GM23248 (cell line): ENCODE results near the gene ZNF444. TPM values are rescaled to one million over a fixed set of nuclear protein-coding genes. Genes with fewer than 3 reads are reported as not detected.

Experiments
- DNase-seq: peaks from one replicate; pipeline ENCODE4 v3.0.0-alpha.2; 2015
- H2AFZ ChIP-seq: fragments of 200-600 bp; sonication (generic); 2 replicates; pipeline ENCODE4 v1.6.1; 2016; ENCODE audit warnings: antibody characterized with exemption
- H3F3A ChIP-seq: fragments of 200-600 bp; sonication (generic); 2 replicates; pipeline ENCODE4 v1.6.1; 2016; ENCODE audit warnings: mild to moderate bottlenecking, antibody characterized with exemption, mixed run types; ENCODE audit not compliant: insufficient read depth
- H3K27ac ChIP-seq: fragments of 200-600 bp; sonication (generic); 2 replicates; pipeline ENCODE4 v1.5.1; 2016; ENCODE audit warnings: mild to moderate bottlenecking
- H3K27me3 ChIP-seq: fragments of 200-600 bp; sonication (generic); replicated peaks from 2 replicates; pipeline ENCODE4 v1.6.1; 2016; ENCODE audit warnings: mild to moderate bottlenecking; ENCODE audit not compliant: insufficient read depth
- H3K36me3 ChIP-seq: fragments of 200-600 bp; sonication (generic); 2 replicates; pipeline ENCODE4 v1.6.1; 2016; ENCODE audit warnings: low read depth, mild to moderate bottlenecking
- H3K4me1 ChIP-seq: fragments of 200-600 bp; sonication (generic); 2 replicates; pipeline ENCODE4 v1.6.1; 2016; ENCODE audit warnings: mild to moderate bottlenecking; ENCODE audit not compliant: insufficient read depth
- H3K4me2 ChIP-seq: fragments of 200-600 bp; sonication (generic); one replicate; pipeline ENCODE4 v1.6.1; 2016; ENCODE audit warnings: mild to moderate bottlenecking; ENCODE audit not compliant: unreplicated experiment
- H3K4me3 ChIP-seq: fragments of 200-600 bp; sonication (generic); 2 replicates; pipeline ENCODE4 v1.5.1; 2016; ENCODE audit warnings: mild to moderate bottlenecking
- H3K79me2 ChIP-seq: fragments of 200-600 bp; sonication (generic); 2 replicates; pipeline ENCODE4 v1.6.1; 2016; ENCODE audit warnings: mild to moderate bottlenecking; ENCODE audit not compliant: insufficient read depth
- H3K9ac ChIP-seq: fragments of 200-600 bp; sonication (generic); 2 replicates; pipeline ENCODE4 v1.6.1; 2016; ENCODE audit warnings: mild to moderate bottlenecking
- H3K9me2 ChIP-seq: fragments of 200-600 bp; sonication (generic); 2 replicates; pipeline ENCODE4 v1.6.1; 2016; ENCODE audit warnings: mixed run types, mild to moderate bottlenecking, moderate library complexity; ENCODE audit not compliant: insufficient read depth
- H3K9me3 ChIP-seq: fragments of 200-600 bp; sonication (generic); one replicate; pipeline ENCODE4 v1.6.1; 2017; ENCODE audit warnings: low read depth
- H4K20me1 ChIP-seq: fragments of 200-600 bp; sonication (generic); 2 replicates; pipeline ENCODE4 v1.6.0; 2016; ENCODE audit not compliant: insufficient read depth
- EZH2 ChIP-seq: fragments of 200-600 bp; sonication (generic); IDR thresholded peaks from 2 replicates; pipeline ENCODE4 v1.6.1; 2018; ENCODE audit warnings: antibody characterized with exemption, mild to moderate bottlenecking; ENCODE audit not compliant: insufficient read depth, poor library complexity, severe bottlenecking
- EZH2phosphoT487 ChIP-seq: fragments of 200-600 bp; sonication (generic); IDR thresholded peaks from 2 replicates; pipeline ENCODE4 v1.6.1; 2018; ENCODE audit warnings: antibody characterized with exemption, moderate library complexity, mild to moderate bottlenecking, low read depth; ENCODE audit not compliant: insufficient read depth
- WGBS, 2 experiments: methylation state at CpG; one replicate each; pipeline ENCODE4 v1.1.6; 2015 to 2017; ENCODE audit warnings: low lambda C conversion rate in 2 of 2, low coverage in 1 of 2; ENCODE audit errors: missing lambda C conversion rate in 2 of 2; 5-methylcytosine and 5-hydroxymethylcytosine counted together
- in situ Hi-C: fragments of 300-500 bp; cut with MboI; formaldehyde crosslinking; loops from 2 replicates; pipeline ENCODE4 v1.15.0; 2020
- polyA plus RNA-seq: library from polyadenylated mRNA; unstranded; fragments of >200 nt; fragmentation: Nextera tagmentation; extraction: Ambion mirVana; gene quantifications from 2 replicates; pipeline ENCODE4 v1.2.1, GENCODE V29; 2016
- total RNA-seq: library from RNA; depleted of rRNA; stranded (reverse); fragments of >200 nt; shearing (Covaris generic); gene quantifications from 2 replicates; pipeline ENCODE4 v1.2.3, GENCODE V29; 2014; rRNA removed

The ZNF444 gene
- 21.8 and 25.3 TPM in 2 replicates for total RNA-seq
- polyA plus RNA-seq: 7.7 and 9.6 TPM in 2 replicates

- 1% methylated on average over 42 to 56 of the region's 56 CpGs for WGBS, 2 experiments
- Histone ChIP-seq H2AFZ (peak within 1 kb of the TSS; percentile 96), H3F3A (no peaks in the 10 kb centered on the region), H3K4me3 (peak within 1 kb of the TSS; percentile 81), H3K4me1 (no peaks in the 10 kb centered on the region; the same call in 1 of the 2 replicates), H3K79me2 (peaks cover 41% of the 10 kb centered on the region), H3K36me3 (no peaks in the 10 kb centered on the region), H3K9me3 (no peaks in the 10 kb centered on the region), H3K27me3 (no peaks in the 10 kb centered on the region), H3K9me2 (no peaks in the 10 kb centered on the region), H3K4me2 (peak within 1 kb of the TSS; percentile 95), H4K20me1 (no peaks in the 10 kb centered on the region), H3K27ac (peak within 1 kb of the TSS; percentile 83), H3K9ac (peak within 1 kb of the TSS; percentile 87)
- DNase-seq: peak; percentile 99
- in situ Hi-C loops: no loop called here
- no peak for TF ChIP-seq EZH2phosphoT487
- no peak for TF ChIP-seq EZH2
These were observed at the start of gene ZNF444 for GRCh38 chr19:56140583-56141416. Gene ZNF444, plus strand, starts transcription at chr19:56141287. Its CDS starts 5,625 bp downstream, at chr19:56146912.

- Histone ChIP-seq H3K36me3 (no peaks in the 10 kb centered on the region), H2AFZ (no peak overlapping the region), H3K4me1 (peaks cover 12% of the 10 kb centered on the region), H3K27ac (peak overlapping the region; percentile 30), H4K20me1 (peaks cover 9% of the 10 kb centered on the region; the same call in 1 of the 2 replicates), H3F3A (peaks cover 8% of the 10 kb centered on the region; the same call in 1 of the 2 replicates), H3K4me2 (no peak overlapping the region), H3K9ac (no peak overlapping the region), H3K4me3 (no peak overlapping the region), H3K9me2 (no peaks in the 10 kb centered on the region), H3K27me3 (no peaks in the 10 kb centered on the region), H3K79me2 (peaks cover 71% of the 10 kb centered on the region), H3K9me3 (no peaks in the 10 kb centered on the region)
- no peak for TF ChIP-seq EZH2phosphoT487
- DNase-seq: no peak
- in situ Hi-C loops: no loop called here
- 91% methylated on average over 38 of the region's 38 CpGs for WGBS, 2 experiments
These were observed 49.1 kb upstream of the ZNF444 start for GRCh38 chr19:56091751-56092546.

GRCh38 chr19:56092685-56093631 is 48.1 kb upstream of the ZNF444 start:
- Histone ChIP-seq H3K4me2 (no peak overlapping the region), H3K9me3 (no peaks in the 10 kb centered on the region), H3K36me3 (no peaks in the 10 kb centered on the region), H3K9ac (no peak overlapping the region), H3K79me2 (peaks cover 81% of the 10 kb centered on the region), H3K27ac (no peak overlapping the region), H3K27me3 (no peaks in the 10 kb centered on the region), H3K9me2 (no peaks in the 10 kb centered on the region), H3K4me3 (no peak overlapping the region), H3K4me1 (peaks cover 12% of the 10 kb centered on the region), H3F3A (peaks cover 8% of the 10 kb centered on the region; the same call in 1 of the 2 replicates), H2AFZ (no peak overlapping the region), H4K20me1 (peaks cover 9% of the 10 kb centered on the region; the same call in 1 of the 2 replicates)
- no peak for DNase-seq
- in situ Hi-C loops: no loop called here
- 98 to 99% methylated on average over 30 to 32 of the region's 32 CpGs for WGBS, 2 experiments
- TF ChIP-seq EZH2: no peak
- no peak for TF ChIP-seq EZH2phosphoT487

GRCh38 chr19:56094449-56094848 is 46.6 kb upstream of the ZNF444 start:
- Histone ChIP-seq H2AFZ (no peak overlapping the region), H3K4me1 (peaks cover 12% of the 10 kb centered on the region), H3K4me3 (no peak overlapping the region), H3K36me3 (no peaks in the 10 kb centered on the region), H3K9me2 (no peaks in the 10 kb centered on the region), H3K79me2 (peaks cover 82% of the 10 kb centered on the region), H3F3A (peaks cover 8% of the 10 kb centered on the region; the same call in 1 of the 2 replicates), H3K27ac (no peak overlapping the region), H3K27me3 (no peaks in the 10 kb centered on the region), H3K4me2 (no peak overlapping the region), H3K9me3 (no peaks in the 10 kb centered on the region), H4K20me1 (peaks cover 9% of the 10 kb centered on the region; the same call in 1 of the 2 replicates), H3K9ac (no peak overlapping the region)
- in situ Hi-C loops: no loop called here
- TF ChIP-seq EZH2 (no peak), EZH2phosphoT487 (no peak)
- no peak for DNase-seq
- WGBS, 2 experiments: 79 to 82% methylated on average over 9 of the region's 9 CpGs
